Amniotic epithelial cell (primary cell): ENCODE data around the gene TPCN2.

ENCODE experiments used
- DNase-seq: peaks from one replicate; pipeline ENCODE4 v3.0.0-alpha.2; 2010; ENCODE audit warnings: low read depth

TPCN2 gene

DNA sequence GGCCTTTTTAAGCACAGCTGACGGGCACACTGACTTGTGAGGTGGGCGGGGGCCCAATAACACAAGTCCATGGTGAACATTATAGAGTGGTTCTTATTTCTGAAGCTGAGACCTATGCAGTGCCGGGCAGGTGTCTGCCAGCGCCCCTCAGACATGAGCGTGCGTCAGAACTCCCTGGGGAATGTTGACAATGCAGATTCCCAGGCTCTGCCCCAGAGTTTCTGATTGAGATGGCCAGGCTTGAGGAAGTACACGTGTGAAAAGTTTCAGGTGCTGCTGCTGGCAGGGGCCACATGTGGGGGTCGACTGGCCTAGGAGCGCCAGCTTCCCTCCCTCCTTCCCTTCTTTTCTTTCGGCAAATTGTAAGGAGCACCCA, 46.2 kb downstream of the TPCN2 start:
- DNase-seq, result no peak

DNA sequence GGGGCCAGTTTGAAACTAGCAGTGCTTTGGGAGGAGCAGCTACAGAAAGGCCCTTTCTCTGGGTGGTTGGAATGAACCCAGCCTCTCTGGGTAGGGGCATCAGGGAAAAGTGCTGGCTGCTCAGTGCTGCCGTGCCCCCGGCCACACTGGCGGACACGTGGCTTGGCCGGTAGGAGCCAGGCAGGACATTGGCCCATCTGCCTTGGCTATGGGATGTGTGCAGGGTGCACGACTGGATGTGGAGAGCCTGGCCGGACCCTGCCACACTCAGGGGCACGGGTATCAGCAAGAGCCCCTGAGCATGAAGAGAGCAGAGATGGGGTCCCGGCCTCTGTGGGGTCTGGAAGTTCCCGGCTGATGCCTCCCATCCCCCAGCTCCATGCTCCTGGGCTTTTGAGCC, 46.6 kb downstream of the TPCN2 start:
- no peak for DNase-seq

DNA sequence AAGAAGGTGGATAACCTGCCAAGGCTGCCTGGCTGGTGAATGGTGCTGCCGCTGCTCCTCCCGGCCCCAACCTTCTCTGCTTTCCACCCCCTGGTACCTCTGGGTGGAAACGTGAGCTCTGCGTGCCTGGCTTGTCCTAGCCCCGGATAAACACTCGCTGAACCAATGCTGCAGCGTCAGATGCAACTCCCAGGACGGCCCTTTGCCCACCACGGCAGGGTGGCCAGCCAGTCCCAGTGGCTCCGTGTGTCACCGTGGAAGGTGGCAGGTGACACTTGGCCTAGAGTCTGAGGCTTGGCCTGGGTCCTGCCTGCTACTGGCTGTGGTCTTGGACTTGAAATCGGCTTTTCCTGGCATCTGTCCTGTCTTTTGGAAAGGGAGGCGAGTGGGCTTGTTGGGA, 47.7 kb downstream of the TPCN2 start:
- DNase-seq, result no peak

DNA sequence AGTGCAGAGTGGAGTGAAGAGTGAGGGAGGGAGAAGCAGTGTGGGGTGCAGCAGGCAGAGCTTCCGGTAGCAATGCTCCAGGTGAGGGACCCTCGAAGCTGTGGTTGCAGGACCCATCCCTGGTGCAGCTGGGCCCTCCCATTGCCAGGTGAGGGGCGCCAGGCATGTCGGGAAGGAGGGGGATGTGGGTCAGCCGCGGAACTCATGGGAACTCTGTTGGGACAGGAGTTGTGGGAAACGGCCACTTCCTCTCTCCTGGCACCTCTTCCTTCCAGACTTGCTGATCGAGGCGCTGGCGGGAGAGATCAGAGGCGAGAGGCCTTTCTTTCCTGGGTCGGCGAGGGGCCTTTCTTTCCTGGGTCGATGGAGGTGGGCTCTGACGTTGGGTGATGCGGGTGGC, 48.5 kb downstream of the TPCN2 start:
- DNase-seq, result no peak

DNA sequence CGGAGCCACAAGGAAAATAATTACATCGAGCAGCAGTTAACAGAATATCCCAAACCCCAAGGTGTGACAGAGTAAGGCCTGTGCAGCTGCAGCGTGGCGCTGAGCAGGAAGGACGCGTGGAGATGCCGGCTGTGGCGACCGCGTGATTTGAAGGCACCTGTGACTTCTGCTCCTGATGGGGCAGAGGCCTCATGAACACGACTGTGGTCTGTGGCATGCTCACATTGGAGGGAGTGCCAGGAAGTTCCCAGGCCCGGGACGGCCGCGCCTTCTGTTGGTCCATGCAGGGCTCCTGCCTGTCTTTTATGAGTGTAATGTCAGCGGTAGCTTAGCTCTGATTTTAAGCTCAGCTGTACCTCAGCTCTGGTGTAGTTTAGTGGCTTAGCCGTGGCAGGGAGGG, 50.4 kb downstream of the TPCN2 start:
- DNase-seq, result no peak

DNA sequence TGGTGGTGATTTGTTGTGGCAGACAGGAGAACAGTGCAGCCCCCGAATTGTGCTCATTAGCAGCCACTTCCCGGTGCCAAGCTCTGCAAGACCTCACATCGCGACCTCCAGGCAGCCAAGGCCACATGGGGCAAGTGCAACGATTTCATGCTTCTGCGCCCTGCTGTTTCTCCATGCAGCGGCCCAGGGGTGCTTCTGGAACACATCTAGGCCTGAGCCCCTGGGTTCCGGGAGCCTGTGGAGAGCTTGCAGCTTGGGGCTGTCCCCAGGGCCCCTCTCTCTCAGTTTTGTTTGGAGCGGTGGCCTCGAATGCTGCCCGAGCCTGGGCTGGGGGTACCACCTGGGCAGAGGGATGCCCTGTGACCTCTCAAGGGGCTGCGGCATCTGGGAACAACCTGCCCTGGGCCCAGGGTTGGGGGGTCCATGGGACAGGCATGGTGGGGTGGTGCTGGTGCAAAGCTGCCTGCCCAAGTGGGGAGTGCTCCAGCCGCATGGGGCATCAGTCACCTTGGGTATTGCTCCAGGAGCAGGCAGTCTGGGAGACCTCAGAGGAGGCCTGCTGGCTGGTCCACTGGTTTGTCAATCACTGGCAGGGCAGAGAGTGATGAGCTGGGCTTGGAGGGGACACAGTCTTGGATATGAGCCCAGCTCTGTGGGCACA, 51.9 kb downstream of the TPCN2 start:
- no peak for DNase-seq

DNA sequence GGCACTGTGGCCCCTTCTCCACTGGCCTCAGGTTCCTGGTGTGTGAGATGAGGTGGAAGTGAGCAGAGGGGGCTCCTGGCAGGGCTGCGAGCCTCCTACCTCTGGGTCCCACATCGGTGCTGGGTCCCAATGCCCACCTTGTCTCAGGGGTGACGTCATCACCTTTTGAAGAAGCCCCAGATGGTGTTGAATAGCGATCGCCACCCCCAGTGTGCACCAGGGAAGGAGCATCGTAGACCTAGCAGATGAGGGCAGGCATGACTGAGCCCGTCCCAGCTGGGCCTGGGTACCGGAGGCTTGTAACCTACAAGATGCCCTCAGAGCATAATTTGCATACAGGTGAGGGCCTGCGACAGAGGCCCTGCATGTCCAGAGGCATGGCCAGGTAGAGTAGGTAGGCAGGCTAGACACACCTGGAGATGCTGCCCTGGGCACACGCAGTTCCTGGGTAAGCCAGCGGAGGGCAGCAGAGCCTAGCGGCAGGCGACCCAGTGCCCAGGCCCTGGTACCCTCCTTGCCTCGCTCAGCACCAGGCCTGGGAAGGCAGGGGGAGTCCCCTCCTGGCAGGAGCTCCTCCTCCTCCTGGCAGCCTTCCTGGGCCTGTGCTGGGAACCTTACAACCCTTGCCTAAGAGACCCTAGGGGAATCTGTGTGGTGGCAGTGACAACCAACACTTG, 52.5 kb downstream of the TPCN2 start:
- DNase-seq, result peak; percentile 71

DNA sequence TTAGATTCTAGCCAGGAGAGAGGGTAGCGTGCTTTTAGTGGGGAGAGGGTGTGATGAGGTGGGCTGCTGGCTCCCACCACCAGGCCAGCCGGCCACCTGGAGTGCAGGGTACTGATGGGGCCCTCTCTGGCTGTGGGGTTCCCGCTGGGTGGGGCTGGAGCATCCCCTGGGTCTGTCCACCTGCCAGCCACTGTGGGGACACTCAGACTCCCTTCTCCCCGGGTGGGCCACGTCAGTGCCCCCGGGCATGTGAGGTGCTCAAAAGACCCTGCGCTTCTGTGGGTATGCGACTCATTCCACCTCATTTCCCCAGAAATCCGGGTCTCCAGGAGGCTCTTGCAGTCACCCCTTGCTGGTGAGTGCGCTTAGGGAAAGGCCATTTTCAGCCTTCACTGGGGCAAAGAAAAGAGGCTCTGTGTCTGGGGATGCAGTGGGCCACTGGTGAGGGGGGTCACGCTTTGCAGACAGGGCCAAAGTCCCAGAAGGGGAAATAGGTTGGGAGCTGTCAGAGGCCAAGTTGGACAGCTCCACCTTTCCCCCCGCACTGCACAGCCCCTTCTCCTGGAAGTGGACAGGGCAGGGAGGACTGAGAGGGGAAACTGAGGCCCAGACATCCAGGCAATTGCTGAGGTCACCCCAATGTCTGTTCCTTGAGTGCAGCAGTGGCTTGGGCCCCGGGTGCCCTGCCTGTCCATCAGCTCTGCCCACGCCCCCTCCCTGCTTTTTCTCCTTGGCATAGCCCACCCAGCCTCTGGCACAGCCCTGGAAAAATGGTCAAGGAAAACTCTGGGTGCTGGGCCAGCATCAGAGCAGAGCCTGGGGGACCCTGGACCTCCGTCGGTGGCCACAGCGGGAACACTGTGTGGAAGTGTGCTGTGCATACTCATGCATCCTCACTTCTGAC, 53.3 kb downstream of the TPCN2 start:
- no peak for DNase-seq

DNA sequence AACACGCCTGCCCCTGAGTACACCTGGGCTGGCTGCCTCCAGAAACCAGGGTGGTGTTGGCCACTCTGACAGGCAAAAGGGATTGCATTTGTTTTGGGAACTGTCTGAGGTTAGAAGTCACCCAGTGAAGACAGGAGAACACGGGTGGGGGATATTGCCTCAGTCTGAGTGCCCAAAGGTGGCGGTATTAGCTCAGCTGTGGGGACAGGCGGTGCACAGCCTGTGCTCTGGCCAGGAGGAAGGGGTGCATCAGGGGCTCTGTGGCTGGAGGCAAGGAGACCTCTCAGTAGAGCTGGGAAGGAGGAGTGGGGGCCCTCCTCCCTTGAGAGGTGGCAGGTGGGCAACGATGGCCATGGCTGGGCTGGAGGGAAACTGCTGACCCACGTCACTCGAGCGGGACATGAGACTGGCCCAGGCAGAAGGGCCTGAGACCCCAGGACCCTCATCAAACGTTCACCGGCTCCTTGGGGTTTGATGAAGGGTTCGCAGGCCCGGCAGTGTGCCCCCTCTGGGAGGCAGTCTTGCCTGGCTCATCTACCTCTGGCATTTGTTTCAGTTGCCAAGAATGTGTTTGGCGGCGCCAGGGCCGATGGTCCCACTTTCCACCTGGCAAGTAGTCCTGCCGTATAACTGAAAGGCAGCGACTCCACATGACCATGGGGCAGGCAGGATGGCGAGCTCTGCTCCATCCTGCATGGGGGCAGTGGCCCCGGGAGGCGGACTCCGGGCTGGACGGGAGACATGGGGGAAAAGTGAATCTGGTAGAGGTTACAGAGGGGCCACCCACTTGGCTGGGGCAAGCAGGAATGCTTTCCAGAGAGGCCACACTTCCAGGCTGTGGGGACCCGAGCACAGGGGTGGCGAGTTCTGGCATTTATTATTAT, 54.2 kb downstream of the TPCN2 start:
- DNase-seq, result no peak

DNA sequence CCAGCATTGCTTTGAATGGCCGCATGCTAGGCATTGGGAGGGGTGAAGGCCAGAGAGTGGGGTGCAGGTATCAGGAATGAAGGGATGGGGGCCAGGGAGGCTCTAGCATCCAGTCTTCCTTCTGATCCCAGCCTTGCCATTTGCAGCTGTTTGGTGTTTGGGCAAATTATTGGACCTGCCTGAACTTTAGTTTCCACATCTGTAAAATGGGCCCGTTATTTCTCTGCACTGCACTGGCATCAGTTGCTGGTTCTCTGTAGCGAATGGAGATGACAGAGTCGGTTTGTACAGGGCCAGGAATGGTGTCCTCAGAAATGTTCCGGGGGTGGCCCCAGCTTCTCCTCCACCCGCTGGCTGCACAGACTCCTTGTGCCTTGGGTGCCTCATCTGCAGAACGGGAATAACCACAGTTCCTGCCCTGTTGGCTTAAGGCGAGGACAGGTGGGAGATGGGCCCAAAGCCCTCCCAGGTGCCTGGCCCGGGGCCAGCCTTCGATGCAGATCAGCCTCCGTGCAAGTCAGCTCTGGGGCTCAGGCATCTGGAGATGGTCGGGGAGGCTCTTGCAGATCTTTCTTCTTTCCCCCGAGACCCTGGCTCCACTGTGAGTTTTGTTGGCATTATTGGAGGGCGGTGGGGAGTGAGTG, 55.6 kb downstream of the TPCN2 start:
- DNase-seq, result no peak

DNA sequence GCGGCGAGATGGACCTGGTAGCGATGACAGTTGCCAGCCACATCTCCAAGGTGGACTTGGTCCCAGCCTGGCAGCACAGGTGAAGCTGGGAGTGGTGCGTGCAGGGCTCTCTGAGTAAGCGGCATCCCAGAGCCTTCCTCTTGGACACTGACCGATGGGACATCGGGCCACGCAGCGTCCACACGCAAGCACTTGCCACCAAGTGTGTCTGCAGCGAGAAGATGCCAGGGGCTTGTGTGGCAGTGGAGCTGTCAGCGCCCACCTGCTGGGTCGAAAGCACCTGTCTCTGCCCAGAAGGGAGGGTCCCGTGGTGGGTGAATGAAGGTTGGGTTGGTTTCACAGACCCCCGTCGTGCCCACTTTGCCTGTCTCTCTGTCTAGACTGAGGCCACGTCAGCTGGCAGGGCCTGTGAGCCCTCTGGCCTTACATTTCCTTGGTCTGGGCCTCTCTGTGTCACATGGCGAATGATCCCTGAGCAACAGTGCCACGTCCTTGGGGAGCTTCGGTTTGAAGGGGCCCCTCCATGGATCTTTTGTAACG, 56.2 kb downstream of the TPCN2 start:
- DNase-seq, result no peak

DNA sequence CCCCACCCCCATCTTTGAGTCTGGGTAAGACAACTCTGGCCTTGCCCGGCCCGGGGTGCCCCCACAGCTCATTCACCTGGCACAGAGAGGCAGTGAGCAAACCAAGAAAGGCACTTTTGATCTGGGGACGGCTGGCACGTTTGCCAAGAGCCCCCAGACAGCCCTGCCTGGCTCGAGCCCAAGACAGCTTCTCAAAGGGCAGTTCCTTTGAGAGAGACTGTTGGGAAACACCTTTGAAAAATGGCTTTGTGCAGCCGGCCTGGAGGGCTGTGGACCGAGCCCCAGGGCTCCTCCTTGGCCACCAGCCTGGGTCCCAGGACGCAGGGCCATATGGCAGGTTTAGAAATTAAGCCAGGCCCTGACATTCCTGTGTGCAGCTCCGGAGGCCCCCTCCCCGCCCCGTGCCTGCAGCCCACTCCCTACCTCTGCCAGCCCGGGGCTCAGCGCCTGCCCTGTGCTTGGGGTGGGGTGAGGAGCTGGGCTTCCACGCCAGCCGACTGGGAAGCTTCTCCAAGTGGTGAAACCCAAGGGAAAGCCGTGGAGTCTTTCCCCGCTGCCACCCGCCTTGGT, 56.8 kb downstream of the TPCN2 start:
- DNase-seq, result no peak

DNA sequence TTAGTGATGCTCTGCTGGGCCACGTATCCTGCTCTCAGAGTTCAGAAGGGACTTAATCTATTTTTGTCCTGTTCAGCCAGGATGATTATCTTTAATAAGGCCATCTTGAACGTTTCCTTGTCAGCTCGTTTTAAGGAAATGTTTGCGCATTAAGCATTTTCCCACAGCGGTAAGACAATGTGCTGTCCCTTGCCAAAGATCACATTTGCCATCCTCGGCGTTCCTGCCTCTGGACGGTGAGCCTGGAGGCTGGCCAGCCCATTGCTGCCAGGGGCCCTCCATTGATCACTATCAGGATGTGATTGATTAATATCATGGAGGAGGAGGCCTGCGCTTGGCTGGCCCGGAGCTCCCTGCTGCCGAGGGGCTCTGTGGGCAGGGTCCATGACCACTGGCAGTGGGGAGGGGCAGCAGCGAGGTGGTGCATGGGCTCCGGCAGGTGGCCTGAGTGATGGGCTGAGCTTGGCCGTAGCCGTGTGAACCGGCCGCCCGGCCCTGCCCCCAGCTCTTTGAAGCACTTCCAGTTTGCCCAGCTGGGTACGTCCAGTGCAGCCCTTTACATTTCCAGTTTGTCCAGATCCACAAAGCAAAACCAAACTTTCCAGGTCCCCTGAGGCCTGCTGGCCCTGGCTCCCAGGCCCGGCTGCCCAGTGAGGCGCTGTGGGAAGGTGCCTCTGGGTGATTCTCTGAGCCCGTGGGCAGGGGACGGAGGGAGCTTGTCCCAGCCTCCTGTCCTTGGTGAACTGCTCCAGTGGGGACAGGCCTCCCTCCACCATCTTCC, 57.5 kb downstream of the TPCN2 start:
- no peak for DNase-seq

DNA sequence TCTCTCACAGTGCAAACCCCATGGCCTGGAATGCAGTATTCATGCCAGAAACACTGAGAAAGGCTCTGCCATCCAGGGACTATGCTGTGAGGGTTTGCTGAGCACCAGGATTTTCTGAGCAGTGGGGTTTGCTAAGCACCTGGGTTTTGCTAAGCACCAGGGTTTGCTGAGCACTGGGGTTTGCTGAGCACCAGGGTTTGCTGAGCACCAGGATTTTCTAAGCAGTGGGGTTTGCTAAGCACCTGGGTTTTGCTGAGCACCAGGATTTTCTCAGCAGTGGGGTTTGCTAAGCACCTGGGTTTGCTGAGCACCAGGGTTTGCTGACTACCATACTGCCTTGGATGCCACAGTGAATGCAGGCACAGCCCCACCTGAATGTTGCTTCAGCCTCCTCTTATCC, 58.7 kb downstream of the TPCN2 start:
- no peak for DNase-seq

DNA sequence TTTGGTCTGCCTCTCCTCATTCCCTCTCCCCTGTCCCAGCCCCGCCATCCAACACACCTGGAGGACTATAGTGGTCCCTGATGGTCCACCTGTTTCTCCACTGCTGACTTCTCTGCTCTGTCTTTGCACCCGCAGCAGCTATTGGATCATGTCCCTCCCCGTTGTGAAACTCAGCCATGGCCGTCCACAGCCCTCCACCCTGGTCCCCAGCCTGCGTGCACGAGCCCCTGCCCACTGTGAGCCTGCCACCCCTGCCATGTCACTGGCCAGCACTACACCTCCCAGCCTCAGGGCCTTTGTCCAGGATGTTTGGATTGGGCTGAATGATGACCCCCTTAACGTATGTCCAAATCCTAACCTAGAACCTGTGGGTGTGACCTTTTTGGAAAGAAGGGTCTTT, 59.3 kb downstream of the TPCN2 start:
- no peak for DNase-seq

DNA sequence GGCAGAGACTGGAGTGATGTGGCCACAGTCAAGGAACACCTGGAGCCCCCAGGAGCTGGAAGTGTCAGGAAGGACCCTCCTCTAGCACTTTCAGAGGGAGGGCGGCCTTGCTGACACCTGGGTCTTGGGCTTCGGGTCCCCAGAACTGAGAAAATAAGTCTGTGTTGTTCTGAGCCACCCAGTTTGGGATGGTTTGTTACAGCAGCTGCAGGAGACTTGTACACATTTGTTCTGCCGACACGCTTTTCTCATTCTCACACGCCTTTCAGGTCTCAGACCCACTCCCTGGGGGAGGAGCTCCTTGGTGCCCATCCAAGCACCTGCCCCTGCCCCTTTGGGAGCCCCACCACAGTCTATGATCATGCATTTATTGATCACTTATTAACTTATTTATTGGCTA, 59.8 kb downstream of the TPCN2 start:
- DNase-seq, result no peak

DNA sequence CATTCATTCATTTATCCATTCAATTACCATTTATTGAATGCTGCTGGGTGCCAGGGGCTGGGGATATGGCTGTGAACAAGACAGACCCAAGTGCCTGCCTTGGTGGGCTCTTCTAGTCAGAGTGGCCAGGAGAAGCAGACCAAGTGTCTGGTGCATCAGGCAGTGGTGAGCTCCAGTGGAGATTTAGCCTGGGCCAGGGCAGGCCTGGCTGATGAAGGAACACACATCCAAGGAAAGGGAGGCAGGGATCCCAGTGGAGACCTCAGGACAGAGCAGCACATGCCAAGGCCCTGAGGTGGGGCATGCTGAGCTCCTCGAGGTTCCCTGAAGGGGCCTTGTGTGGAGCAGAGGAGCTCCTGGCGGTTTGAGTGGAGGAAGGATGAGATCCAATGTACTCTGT, 60.4 kb downstream of the TPCN2 start:
- DNase-seq, result no peak

DNA sequence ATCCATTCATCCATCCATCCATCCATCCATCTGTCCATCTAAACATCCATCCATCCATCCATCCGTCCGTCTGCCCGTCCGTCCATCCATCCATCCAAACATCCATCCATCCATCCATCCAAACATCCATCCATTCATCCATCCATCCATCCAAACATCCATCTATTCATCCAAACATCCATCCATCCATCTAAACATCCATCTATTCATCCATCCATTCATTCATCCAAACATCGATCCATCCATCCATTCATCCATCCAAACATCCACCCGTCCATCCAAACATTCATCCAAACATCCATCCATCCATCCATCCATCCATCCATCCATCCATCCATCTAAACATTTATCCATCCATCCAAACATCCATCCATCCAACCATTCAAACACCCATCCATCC, 61.7 kb downstream of the TPCN2 start:
- no peak for DNase-seq

DNA sequence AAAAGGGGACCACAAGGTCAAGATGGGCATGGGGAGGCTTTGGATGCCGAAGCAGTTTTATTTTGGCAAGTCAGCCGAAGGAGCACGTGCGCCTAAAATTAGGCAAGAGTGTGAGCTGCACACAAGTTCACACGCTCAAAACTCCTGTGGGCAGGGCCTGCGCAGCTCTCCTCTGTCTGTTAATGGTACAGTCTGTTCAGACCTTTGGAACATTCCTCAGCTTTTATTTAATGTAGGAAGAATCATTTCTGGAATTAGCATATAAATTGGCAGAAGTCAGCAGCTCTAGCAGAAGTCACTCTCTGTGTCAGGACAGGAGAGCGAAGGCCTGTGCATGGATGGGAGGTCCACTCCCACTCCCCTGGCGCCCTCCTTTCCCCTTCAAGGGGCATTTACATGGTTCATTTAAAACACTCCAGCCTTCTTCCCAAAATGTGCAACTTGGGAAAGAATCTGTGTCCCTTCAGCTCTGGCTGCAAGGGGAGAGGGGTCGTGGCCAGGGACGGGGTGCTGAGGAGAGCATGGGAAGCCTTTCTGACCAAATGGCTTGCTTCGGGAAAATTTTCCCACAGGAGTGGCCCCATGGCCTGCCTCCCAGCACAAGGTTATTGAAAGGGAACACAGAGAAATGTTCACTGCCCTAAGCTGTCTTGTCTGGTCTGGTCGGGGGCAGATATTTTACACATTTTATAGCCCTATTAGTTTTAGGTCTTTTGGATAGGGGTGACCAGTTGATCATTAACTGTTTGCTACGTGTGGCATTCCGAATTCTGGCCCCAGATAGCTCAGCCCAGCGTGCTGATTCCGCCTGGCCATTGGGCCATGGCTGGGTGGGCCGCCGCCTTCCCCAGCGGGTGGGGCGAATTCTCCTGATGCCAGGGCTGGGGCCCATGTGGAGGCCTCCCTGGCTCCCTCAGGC, 63.2 kb downstream of the TPCN2 start:
- DNase-seq, result no peak
